ENCODE results near the gene CHST11.

DNA sequence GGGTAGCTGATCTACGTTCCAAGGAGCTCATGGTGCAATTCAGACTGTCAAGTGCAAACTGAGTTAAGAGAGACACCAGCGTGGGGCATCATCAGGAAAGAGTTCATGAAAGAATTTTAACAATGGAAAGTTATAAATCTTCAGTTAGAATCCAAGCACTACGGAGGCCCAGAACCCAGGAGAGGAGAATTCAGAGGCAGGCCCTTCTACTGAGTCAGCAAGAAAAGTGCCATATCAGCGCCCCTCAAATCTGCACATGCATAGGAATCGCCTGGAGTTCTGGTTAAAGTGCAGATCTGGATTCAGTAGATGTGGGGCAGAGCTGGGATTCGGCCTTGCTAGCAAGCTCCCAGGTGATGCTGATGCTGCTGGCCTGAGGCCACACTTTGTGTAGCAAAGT is 45.9 kb downstream of the CHST11 start:
- TF ChIP-seq, protein P1, sequence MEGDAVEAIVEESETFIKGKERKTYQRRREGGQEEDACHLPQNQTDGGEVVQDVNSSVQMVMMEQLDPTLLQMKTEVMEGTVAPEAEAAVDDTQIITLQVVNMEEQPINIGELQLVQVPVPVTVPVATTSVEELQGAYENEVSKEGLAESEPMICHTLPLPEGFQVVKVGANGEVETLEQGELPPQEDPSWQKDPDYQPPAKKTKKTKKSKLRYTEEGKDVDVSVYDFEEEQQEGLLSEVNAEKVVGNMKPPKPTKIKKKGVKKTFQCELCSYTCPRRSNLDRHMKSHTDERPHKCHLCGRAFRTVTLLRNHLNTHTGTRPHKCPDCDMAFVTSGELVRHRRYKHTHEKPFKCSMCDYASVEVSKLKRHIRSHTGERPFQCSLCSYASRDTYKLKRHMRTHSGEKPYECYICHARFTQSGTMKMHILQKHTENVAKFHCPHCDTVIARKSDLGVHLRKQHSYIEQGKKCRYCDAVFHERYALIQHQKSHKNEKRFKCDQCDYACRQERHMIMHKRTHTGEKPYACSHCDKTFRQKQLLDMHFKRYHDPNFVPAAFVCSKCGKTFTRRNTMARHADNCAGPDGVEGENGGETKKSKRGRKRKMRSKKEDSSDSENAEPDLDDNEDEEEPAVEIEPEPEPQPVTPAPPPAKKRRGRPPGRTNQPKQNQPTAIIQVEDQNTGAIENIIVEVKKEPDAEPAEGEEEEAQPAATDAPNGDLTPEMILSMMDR (IDR thresholded peaks at IDR 0.05) = no peak
- TF ChIP-seq POLR2A (IDR thresholded peaks at IDR 0.05) (no peak), EP300 (IDR thresholded peaks at IDR 0.05) (no peak)
